Mesothelial cell of epicardium (in vitro differentiated cells): ENCODE measurements around the gene WAPL. TPM values are rescaled to one million over a fixed set of nuclear protein-coding genes. Genes with fewer than 3 reads are reported as not detected.
A peak's percentile ranks its signal among the peaks of the same experiment; 100 is the strongest.

Source experiments
- DNase-seq, 2 experiments: peaks; one replicate each; pipeline ENCODE4 v3.0.0; 2021; ENCODE audit warnings: low spot score in 2 of 2; ENCODE audit not compliant: unreplicated experiment in 2 of 2
- H3K27ac Mint-ChIP-seq: 2 replicates; pipeline ENCODE4 v1.8.0; 2021; ENCODE audit warnings: mixed read lengths
- H3K27me3 Mint-ChIP-seq: 2 replicates; pipeline ENCODE4 v1.8.0; 2021; ENCODE audit warnings: low read depth, mixed read lengths
- H3K36me3 Mint-ChIP-seq: 2 replicates; pipeline ENCODE4 v1.8.0; 2021; ENCODE audit warnings: mixed read lengths
- H3K4me1 Mint-ChIP-seq: 2 replicates; pipeline ENCODE4 v1.8.0; 2021; ENCODE audit warnings: mixed read lengths
- H3K4me3 Mint-ChIP-seq: 2 replicates; pipeline ENCODE4 v1.8.0; 2021; ENCODE audit warnings: mild to moderate bottlenecking, moderate library complexity, mixed read lengths
- H3K9me3 Mint-ChIP-seq: 2 replicates; pipeline ENCODE4 v1.8.0; 2021; ENCODE audit warnings: mixed read lengths
- total RNA-seq: library from RNA; stranded (reverse); gene quantifications from 3 replicates; pipeline ENCODE4 v1.2.1, GENCODE V29; 2021
- TF ChIP-seq, protein P1 (sequence below): fragments of 200-600 bp; sonication (generic); IDR thresholded peaks from one replicate; pipeline ENCODE4 v1.5.0; 2021; ENCODE audit warnings: antibody characterized with exemption; ENCODE audit not compliant: unreplicated experiment

WAPL gene
- total RNA-seq, 1 donor from 2014 or later = 43.4 TPM

DNA sequence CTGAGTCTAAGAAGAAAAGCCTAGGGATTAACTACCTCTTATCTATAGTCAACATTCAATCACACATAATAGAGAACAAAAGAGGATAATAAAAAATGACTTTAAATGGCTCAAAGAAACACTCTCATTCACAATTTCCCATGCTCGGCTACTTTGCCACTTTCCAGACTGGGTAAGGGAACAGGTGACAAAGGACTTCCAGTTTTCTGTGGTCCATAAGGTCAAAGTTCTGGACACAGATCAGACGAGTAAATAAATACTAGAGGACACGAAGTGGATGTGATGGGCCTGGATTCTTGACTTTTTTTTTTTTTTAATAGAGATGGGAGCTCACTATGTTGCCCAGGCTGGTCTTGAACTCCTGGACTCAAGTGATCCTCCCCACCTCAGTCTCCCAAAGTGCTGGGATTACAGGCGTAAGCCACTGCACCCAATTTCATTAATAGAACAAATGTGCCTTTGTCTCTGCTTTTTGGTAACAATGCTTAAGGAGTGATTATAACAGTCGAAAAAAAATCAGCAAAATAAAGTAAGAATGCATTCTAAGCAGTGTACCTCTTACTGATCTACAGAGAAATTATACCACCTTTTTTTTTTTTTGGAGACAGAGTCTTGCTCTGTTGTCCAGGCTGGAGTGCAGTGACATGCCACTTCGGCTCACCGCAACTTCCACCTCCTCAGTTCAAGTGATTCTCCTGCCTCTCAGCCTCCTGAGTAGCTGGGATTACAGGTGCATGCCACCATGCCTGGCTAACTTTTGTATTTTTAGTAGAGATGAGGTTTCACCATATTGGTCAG, 70.6 kb downstream of the WAPL start:
- Mint-ChIP-seq H3K4me1 (no peaks in the 10 kb centered on the region), H3K9me3 (no peaks in the 10 kb centered on the region), H3K4me3 (no peak overlapping the region), H3K36me3 (peaks cover 58% of the 10 kb centered on the region), H3K27ac (no peak overlapping the region), H3K27me3 (no peaks in the 10 kb centered on the region)
- TF ChIP-seq, protein P1, sequence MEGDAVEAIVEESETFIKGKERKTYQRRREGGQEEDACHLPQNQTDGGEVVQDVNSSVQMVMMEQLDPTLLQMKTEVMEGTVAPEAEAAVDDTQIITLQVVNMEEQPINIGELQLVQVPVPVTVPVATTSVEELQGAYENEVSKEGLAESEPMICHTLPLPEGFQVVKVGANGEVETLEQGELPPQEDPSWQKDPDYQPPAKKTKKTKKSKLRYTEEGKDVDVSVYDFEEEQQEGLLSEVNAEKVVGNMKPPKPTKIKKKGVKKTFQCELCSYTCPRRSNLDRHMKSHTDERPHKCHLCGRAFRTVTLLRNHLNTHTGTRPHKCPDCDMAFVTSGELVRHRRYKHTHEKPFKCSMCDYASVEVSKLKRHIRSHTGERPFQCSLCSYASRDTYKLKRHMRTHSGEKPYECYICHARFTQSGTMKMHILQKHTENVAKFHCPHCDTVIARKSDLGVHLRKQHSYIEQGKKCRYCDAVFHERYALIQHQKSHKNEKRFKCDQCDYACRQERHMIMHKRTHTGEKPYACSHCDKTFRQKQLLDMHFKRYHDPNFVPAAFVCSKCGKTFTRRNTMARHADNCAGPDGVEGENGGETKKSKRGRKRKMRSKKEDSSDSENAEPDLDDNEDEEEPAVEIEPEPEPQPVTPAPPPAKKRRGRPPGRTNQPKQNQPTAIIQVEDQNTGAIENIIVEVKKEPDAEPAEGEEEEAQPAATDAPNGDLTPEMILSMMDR = no peak
- no peak for DNase-seq

- Mint-ChIP-seq H3K4me3 (no peak overlapping the region), H3K27ac (no peak overlapping the region), H3K4me1 (no peaks in the 10 kb centered on the region), H3K9me3 (no peaks in the 10 kb centered on the region), H3K36me3 (peaks cover 52% of the 10 kb centered on the region), H3K27me3 (no peaks in the 10 kb centered on the region)
- DNase-seq = no peak
- TF ChIP-seq, protein P1 = no peak
Observed at GRCh38 chr10:86449926-86450558, 71.5 kb downstream of the WAPL start.

DNA sequence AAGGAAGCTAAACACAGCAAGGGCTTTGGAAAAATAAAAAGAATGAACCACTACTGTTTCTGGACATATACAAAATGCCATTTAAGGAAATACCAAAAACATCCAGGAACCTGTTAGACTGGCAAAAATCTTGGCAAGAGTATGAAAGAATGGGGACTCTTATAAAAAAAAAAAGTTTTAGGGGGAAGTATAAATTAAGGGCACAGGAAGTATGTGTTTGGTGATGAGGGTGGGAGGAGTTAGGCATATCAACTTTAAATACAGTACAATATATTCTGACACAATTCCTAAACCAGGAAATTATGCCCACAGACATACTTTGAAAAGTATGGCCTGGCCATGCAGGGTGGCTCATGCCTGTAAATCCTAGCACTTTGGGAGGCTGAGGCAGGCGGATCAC, 74.2 kb downstream of the WAPL start:
- no peak for DNase-seq
- peak overlapping the region; percentile 51 for H3K27ac Mint-ChIP-seq
- peaks cover 5% of the 10 kb centered on the region for H3K4me1 Mint-ChIP-seq
- TF ChIP-seq, protein P1 = no peak
- peaks cover 57% of the 10 kb centered on the region for H3K36me3 Mint-ChIP-seq
- H3K4me3 Mint-ChIP-seq = no peak overlapping the region
- H3K27me3 Mint-ChIP-seq = no peaks in the 10 kb centered on the region
- H3K9me3 Mint-ChIP-seq = no peaks in the 10 kb centered on the region

GRCh38 chr10:86446987-86447386, 74.6 kb downstream of the WAPL start:
- no peak overlapping the region for H3K4me3 Mint-ChIP-seq
- no peaks in the 10 kb centered on the region for H3K27me3 Mint-ChIP-seq
- TF ChIP-seq, protein P1 = no peak
- H3K4me1 Mint-ChIP-seq = peaks cover 5% of the 10 kb centered on the region
- H3K27ac Mint-ChIP-seq = peak overlapping the region; percentile 51
- H3K36me3 Mint-ChIP-seq = peaks cover 58% of the 10 kb centered on the region
- no peaks in the 10 kb centered on the region for H3K9me3 Mint-ChIP-seq
- no peak for DNase-seq

- Mint-ChIP-seq H3K4me3 (no peak overlapping the region), H3K27ac (no peak overlapping the region), H3K27me3 (no peaks in the 10 kb centered on the region), H3K9me3 (no peaks in the 10 kb centered on the region), H3K4me1 (peaks cover 5% of the 10 kb centered on the region), H3K36me3 (peaks cover 57% of the 10 kb centered on the region)
- no peak for DNase-seq
- TF ChIP-seq, protein P1 = no peak
Observed at GRCh38 chr10:86446440-86446839, 75.2 kb downstream of the WAPL start.
